K562 (cell line): ENCODE measurements around the gene FAM161B. TPM values are rescaled to one million over a fixed set of nuclear protein-coding genes. Genes with fewer than 3 reads are reported as not detected.

Experiments
- ARNT ChIP-seq, 2 experiments: fragments of 450-650 bp; IDR thresholded peaks; 2 replicates each; pipeline ENCODE4 v1.6.1; 2016; ENCODE audit warnings: mild to moderate bottlenecking in 1 of 2
- CHD1 ChIP-seq: fragments of 200-600 bp; sonication (generic); IDR thresholded peaks from one replicate; pipeline ENCODE4 v1.6.1; 2012; ENCODE audit warnings: mild to moderate bottlenecking, moderate library complexity, low read length, inconsistent platforms
- CHD4 ChIP-seq: fragments of 200-600 bp; sonication (generic); IDR thresholded peaks from 3 replicates; pipeline ENCODE4 v1.6.1; 2012; ENCODE audit warnings: low read depth, mild to moderate bottlenecking, mixed read lengths, low read length, inconsistent platforms; ENCODE audit not compliant: insufficient read depth, insufficient replicate concordance, poor library complexity, severe bottlenecking
- E4F1 ChIP-seq: fragments of 250-450 bp; sonication (Bioruptor Pico); IDR thresholded peaks from 2 replicates; pipeline ENCODE4 v1.5.0; 2021; ENCODE audit warnings: mild to moderate bottlenecking, borderline replicate concordance
- FOS ChIP-seq: IDR thresholded peaks from 3 replicates; pipeline ENCODE4 v1.6.1; 2011; ENCODE audit not compliant: insufficient read length; ENCODE audit errors: extremely low read depth
- FOXO4 ChIP-seq: fragments of 450-650 bp; formaldehyde crosslinking; IDR thresholded peaks from 2 replicates; pipeline ENCODE4 v1.4.0; 2020; ENCODE audit warnings: mild to moderate bottlenecking, moderate library complexity
- NR2C1 ChIP-seq, 2 experiments: fragments of 450-650 bp; IDR thresholded peaks; 2 replicates each; pipeline ENCODE4 v1.6.1; 2017; ENCODE audit warnings: mild to moderate bottlenecking in 2 of 2, antibody characterized with exemption in 1 of 2, inconsistent platforms in 1 of 2, missing compliant biosample characterization in 1 of 2, missing genetic modification characterization in 1 of 2
- PPARD ChIP-seq: fragments of 250-450 bp; sonication (Bioruptor Pico); IDR thresholded peaks from 2 replicates; pipeline ENCODE4 v1.8.0; 2022; ENCODE audit warnings: inconsistent platforms, mild to moderate bottlenecking, moderate library complexity
- TAF1 ChIP-seq: IDR thresholded peaks from 2 replicates; pipeline ENCODE4 v1.6.1; 2011; ENCODE audit warnings: mild to moderate bottlenecking, low read length, moderate library complexity; ENCODE audit not compliant: insufficient read depth, control insufficient read depth, severe bottlenecking; ENCODE audit errors: extremely low read depth
- TAF9B ChIP-seq: fragments of 450-650 bp; IDR thresholded peaks from 2 replicates; pipeline ENCODE4 v1.6.1; 2018; ENCODE audit warnings: mild to moderate bottlenecking; ENCODE audit not compliant: partially characterized antibody
- TCF3 ChIP-seq: sonication (generic); formaldehyde crosslinking; IDR thresholded peaks from 2 replicates; pipeline ENCODE4 v1.4.0; 2020; ENCODE audit warnings: mild to moderate bottlenecking, missing genetic modification reagents
- XRCC5 ChIP-seq: fragments of 200-400 bp; formaldehyde crosslinking; IDR thresholded peaks from 2 replicates; pipeline ENCODE4 v1.6.1; 2017; ENCODE audit warnings: low read depth, mild to moderate bottlenecking, low read length
- ZNF12 ChIP-seq: sonication (generic); formaldehyde crosslinking; IDR thresholded peaks from 2 replicates; pipeline ENCODE4 v1.4.0; 2020; ENCODE audit warnings: mild to moderate bottlenecking, missing genetic modification reagents
- ZNF253 ChIP-seq: fragments of 250-450 bp; sonication (Bioruptor Pico); conservative IDR thresholded peaks from 2 replicates; pipeline ENCODE4 v1.6.1; 2021; ENCODE audit warnings: mild to moderate bottlenecking
- ZNF512 ChIP-seq: IDR thresholded peaks from 2 replicates; pipeline ENCODE4 v1.6.1; 2016; ENCODE audit warnings: missing genetic modification characterization, missing compliant biosample characterization
- ZNF589 ChIP-seq: fragments of 200-800 bp; sonication (Bioruptor generic); IDR thresholded peaks from 2 replicates; pipeline ENCODE4 v1.6.1; 2016; ENCODE audit warnings: low read depth, missing genetic modification characterization, missing compliant biosample characterization
- ZNF695 ChIP-seq: fragments of 450-650 bp; formaldehyde crosslinking; IDR thresholded peaks from 2 replicates; pipeline ENCODE4 v1.4.0; 2020; ENCODE audit warnings: mild to moderate bottlenecking, moderate library complexity
- ZNF79 ChIP-seq: fragments of 250-450 bp; sonication (Bioruptor Pico); IDR thresholded peaks from 2 replicates; pipeline ENCODE4 v1.4.0; 2020; ENCODE audit warnings: low read depth, mild to moderate bottlenecking, moderate library complexity
- polyA plus RNA-seq, 8 experiments: library from polyadenylated mRNA; depleted of rRNA in 4 of 8; stranded (reverse) in 5 of 8; unstranded in 3 of 8; fragments of >200 nt; fragmentation: Nextera tagmentation in 2 of 8; fragmentation: Illumina TruSeq in 1 of 8; extraction: Ambion mirVana in 2 of 8; extraction: Trizol in 1 of 8; gene quantifications; 2 replicates each; pipeline versions ENCODE4 v1.2.1 to v1.2.3, GENCODE V29; 2011 to 2014; ENCODE audit warnings: inconsistent platforms in 1 of 8, missing spikeins in 1 of 8
- total RNA-seq, 7 experiments: library from RNA; depleted of rRNA in 6 of 7; stranded (reverse); fragments of >200 nt in 6 of 7; fragmentation: Illumina TruSeq in 2 of 7; extraction: Trizol in 2 of 7; gene quantifications; 2 replicates each; pipeline versions ENCODE4 v1.2.1 to v1.2.3, GENCODE V29; 2011 to 2021; ENCODE audit warnings: low replicate concordance in 1 of 7
- TF ChIP-seq, protein P1 (sequence below): fragments of 200-400 bp; formaldehyde crosslinking; IDR thresholded peaks from 2 replicates; pipeline ENCODE4 v1.6.1; 2017; ENCODE audit warnings: mild to moderate bottlenecking, low read depth, low read length, moderate library complexity

Gene FAM161B
- total and polyA plus RNA-seq, 9 of the 15 experiments (the other 6 are each of a cell fraction or from before 2014, with no cell fraction given): 0.15 to 1.3 (median 0.84) TPM

- TF ChIP-seq, protein P1, sequence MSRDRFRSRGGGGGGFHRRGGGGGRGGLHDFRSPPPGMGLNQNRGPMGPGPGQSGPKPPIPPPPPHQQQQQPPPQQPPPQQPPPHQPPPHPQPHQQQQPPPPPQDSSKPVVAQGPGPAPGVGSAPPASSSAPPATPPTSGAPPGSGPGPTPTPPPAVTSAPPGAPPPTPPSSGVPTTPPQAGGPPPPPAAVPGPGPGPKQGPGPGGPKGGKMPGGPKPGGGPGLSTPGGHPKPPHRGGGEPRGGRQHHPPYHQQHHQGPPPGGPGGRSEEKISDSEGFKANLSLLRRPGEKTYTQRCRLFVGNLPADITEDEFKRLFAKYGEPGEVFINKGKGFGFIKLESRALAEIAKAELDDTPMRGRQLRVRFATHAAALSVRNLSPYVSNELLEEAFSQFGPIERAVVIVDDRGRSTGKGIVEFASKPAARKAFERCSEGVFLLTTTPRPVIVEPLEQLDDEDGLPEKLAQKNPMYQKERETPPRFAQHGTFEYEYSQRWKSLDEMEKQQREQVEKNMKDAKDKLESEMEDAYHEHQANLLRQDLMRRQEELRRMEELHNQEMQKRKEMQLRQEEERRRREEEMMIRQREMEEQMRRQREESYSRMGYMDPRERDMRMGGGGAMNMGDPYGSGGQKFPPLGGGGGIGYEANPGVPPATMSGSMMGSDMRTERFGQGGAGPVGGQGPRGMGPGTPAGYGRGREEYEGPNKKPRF: no peak
- no peak for TF ChIP-seq PPARD
- no peak for TF ChIP-seq ZNF695 (CRISPR knock-in tag)
- no peak for TF ChIP-seq NR2C1 (IDR thresholded peaks at IDR 0.05)
- 0 out of 2 replicates have a peak, but pooled peaks have one; percentile 23 for TF ChIP-seq NR2C1 (tag; IDR thresholded peaks at IDR 0.05)
- no peak for TF ChIP-seq FOS
- peak; percentile 68 for TF ChIP-seq TAF1
- TF ChIP-seq ZNF79: no peak
- TF ChIP-seq TAF9B: peak; percentile 7
- no peak for TF ChIP-seq XRCC5
- TF ChIP-seq ZNF253 (CRISPR knock-in tag): no peak
- no peak for TF ChIP-seq ZNF589 (CRISPR knock-in tag)
- TF ChIP-seq ARNT (IDR thresholded peaks at IDR 0.05): no peak
- no peak for TF ChIP-seq ZNF512 (tag)
- peak; percentile 40 for TF ChIP-seq TCF3 (CRISPR knock-in tag)
- TF ChIP-seq E4F1: 0 out of 2 replicates have a peak, but pooled peaks have one; percentile 44
- no peak for TF ChIP-seq ZNF12 (CRISPR knock-in tag)
- no peak for TF ChIP-seq CHD4
- no peak for TF ChIP-seq CHD1
- no peak for TF ChIP-seq FOXO4
These were observed 63.2 kb downstream of the FAM161B start, which contains the start of gene ZNF410 (continued) for GRCh38 chr14:73886449-73887317.
